ENCODE results near the gene SPDYC.
"Not testable (repeated sequence)": the region's sequence is repeated elsewhere in the genome, so short reads cannot be mapped to it uniquely, and the experiment has no call there.

SPDYC gene

GRCh38 chr11:65134240-65134951 lies 35.6 kb upstream of the SPDYC start, which contains the start of gene SYVN1:
SYVN1 (minus strand) TSS chr11:65134519; CDS start chr11:65133601, 918 bp downstream.
- DNase-seq, result peak; percentile 91

DNA sequence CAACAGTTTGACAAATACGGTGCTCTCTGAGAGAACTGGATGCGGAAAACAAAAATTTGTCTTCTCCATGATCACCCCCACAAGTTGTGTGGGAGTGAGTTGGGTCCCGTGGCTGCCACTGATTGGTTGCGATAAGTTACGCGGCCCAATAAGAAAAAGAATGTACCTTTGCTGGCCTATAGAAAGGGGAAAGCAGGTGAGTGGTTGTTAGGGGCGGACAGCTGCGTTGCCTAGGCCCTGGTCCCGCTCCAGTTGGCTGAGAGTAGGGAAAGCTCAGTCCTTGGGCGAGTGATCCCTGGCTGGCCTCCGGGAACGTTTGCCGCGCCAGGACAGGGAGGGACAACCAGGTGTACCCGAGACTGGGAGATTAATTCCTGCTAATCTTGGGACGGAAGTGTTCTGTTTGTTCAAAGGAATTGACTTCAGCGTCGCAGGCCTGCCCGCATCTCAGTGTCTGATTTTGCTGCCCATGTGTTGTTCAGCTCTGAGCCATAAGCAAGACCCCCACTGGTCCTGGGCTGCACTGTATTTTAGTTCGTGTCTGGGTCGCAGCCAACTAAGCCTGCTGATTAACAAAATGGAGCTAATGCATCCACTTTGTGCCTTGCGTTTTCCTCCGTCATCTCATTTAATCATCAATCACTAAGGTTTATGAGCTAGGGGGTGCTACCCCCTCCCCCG lies 34.9 kb upstream of the SPDYC start:
- peak; percentile 95 for DNase-seq

DNA sequence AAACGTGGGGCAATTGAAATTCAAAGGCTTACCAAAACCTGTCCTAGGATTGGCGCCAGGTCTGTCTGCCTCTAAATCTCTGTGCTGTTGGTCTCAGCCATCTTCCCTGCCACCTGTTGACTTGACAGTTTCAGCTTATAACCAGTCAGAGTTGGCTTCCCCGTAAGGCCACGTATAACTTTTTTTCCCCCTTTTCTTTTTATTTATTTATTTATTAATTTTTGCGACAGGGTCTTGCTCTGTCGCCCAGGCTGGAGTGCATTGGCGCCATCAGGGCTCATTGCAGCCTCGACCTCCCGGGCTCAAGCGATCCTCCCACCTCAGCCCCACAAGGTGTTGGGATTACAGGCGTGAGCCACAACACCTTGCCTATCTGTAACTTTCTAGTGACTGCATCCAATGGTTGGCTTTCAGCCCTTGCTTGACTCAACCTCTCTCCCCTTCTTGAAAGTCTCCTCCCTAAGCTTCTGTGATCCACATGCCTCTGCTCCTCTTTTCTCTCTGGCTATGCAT lies 34.3 kb upstream of the SPDYC start:
- no peak for DNase-seq

- no peak for DNase-seq
These were observed 33.4 kb upstream of the SPDYC start for GRCh38 chr11:65136515-65137096.

DNA sequence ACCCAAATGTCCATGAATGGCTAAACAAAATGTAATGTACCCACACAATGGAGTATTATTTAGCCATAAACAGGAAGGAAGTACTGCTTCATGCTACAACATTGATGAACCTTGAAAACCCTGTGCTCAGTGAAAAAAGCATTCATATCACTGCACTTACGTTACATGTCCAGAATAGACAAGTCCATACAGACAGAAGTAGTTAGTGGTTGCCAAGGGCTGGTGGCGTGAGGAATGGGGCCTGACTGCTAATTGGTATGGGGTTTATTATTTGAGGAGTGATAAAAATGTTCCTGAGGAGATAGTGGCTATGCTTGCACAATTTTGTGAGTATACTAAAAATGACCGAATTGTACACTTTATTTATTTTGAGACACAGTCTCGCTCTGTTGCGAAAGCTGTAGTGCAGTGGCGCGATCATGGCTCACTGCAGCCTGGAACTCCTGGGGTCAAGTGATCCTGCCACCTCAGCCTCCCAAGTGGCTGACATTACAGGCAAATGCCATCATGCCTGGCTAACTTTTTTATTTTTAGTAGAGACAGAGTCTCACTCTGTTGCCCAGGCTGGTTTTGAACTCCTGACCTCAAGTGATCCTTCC lies 28.0 kb upstream of the SPDYC start:
- no peak for DNase-seq

GRCh38 chr11:65147352-65148075 lies 22.5 kb upstream of the SPDYC start:
- no peak for DNase-seq

DNA sequence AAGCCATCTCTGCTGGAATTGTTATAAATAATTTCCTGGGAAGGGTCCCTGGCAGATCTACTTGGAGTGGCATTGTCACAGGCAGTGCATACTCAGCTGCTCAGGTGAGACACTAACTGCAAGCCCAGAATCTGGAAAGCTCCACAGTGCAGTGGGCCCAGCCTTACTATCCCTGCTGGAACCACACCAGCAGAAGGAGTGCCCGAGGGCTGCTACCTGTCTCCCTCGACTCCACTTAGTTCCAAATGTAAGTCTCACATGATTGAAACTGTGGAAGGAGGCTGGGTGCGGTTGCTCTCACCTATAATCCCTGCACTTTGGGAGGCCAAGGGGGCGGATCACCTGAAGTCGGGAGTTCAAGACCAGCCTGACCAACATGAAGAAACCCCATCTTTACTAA lies 21.4 kb upstream of the SPDYC start:
- no peak for DNase-seq

DNA sequence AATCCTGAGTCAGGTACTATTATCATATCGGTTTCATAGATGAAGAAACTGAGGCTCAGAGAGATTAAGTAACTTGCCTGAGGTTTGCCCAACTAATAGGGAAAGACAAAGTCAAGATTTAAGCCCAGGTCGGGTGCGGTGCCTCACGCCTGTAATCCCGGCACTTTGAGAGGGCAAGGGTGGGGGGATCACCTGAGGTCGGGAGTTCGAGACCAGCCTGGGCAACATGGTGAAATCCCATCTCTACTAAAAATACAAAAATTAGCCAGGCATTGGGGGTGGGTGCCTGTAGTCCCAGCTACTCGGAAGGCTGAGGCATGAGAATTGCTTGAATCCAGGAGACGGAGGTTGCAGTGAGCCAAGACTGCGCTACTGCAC lies 19.9 kb upstream of the SPDYC start:
- not testable (repeated sequence) for DNase-seq

DNA sequence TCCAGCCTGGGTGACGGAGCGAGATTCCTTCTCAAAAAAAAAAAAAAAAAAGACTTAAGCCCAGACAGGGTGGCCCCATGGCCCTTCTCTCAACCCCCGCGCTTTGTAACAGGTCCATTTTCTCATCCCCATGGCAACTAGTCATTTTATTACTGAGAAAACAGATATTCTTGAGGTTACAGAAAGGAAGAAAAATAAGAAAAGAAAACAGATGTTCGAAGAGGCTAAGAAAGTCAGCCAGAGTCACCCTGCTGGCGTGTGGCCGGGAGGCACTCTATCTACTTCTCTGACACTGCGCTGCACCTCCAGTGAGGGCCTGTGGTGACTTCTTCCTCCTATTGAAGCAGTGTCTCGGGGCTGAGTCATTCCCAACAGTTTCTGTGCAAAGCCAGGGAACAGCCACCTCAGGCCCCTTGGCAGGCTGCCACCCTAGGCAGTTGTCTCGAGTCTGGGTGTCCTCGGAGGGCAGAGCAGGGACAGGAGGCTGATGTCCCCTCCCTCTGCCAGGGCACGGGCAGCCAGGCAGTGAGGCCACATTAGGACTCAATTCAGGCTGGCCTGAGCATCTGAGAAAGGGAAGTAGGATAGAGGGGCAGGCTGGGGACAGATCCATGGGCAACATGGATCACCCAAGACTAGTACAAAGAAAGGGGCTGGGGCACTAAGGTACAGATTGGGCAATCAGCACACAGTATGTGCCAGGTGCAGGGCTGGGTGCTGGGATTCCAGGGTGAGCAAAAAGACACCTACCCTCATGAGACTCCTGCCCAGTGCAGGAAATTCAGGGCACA lies 19.3 kb upstream of the SPDYC start:
- no peak for DNase-seq

DNA sequence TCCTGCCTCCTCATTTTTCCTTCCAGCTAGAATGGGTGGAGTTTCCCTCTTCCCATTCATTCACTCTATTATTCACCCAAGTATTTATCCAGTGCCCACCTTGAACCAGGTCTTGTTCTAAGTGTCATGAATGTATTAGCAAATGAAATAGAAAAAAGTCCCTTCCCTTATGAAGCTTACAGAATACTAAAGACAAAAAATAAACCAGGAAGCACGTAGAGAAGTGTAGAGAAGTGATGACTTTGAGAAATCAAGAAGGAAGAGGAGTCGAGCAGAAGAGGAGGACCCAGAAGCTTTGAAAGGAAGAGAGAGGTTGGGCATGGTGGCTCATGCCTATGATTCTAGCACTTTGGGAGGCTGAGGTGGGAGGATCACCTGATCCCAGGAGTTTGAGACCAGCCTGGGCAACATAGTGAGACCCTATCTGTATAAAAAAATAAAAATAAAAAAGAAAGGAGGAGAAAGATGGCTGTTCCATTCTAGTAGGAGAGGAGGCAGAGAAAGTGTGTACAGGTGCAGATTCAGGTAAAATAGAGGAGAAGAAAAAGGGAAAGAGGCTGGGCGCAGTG lies 18.6 kb upstream of the SPDYC start:
- DNase-seq, result no peak

DNA sequence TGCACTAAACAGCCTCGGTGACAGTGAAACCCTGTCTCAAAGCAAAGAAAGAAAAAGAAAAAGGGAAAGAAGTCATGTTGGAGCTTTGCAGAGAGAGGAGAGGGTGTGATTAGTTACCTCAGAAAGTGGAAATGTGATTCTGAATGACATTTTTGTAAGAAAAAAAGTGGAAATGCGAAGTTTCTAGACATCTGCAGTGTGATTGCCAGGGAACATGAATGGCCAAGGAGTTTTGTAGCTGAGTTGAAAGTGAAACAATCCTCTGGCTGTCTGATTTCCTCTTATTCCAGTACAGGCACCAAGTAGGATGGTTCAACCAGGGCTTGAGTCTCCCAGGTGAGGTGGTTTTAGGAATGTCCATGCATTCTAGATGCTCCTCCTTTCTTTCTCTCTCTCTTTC lies 17.9 kb upstream of the SPDYC start:
- DNase-seq, result no peak

- no peak for DNase-seq
These were observed 13.8 kb upstream of the SPDYC start for GRCh38 chr11:65156256-65156655.

DNA sequence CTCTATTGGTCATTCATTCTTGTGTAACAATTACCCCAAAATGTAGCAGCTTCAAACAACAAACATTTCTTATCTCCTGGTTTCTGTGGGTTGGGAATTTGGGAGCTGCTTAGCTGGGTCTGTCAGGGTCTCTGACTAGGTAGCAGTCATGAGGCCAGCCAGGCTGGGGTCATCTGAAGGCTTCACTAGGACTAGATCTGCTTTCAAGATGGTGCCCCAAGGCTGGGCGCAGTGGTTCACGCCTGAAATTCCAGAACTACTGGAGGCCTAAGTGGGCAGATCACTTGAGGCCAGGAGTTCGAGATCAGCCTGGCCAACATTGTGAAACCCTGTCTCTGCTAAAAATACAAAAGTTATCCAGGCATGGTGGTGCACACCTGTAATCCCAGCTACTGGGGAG lies 13.1 kb upstream of the SPDYC start:
- no peak for DNase-seq

DNA sequence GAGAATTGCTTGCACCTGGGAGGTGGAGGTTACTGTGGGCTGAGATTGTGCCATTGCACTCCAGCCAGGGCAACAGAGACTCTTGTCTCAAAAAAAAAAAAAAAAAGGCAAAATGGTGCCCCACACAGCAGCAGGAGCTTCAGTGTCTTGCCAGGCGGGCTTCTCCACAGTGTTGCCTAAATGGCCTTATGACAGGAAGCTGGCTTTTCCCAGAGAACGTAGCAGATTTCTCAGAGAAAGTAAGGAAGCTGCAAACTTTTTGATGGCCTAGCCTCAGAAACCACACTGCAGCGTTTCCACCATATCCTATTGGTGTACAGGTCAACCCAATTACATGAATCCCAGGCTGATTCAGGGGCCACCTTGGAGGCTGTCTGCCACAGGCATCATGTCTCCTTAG lies 12.7 kb upstream of the SPDYC start:
- no peak for DNase-seq

GRCh38 chr11:65159012-65159411 lies 11.0 kb upstream of the SPDYC start:
- no peak for DNase-seq

DNA sequence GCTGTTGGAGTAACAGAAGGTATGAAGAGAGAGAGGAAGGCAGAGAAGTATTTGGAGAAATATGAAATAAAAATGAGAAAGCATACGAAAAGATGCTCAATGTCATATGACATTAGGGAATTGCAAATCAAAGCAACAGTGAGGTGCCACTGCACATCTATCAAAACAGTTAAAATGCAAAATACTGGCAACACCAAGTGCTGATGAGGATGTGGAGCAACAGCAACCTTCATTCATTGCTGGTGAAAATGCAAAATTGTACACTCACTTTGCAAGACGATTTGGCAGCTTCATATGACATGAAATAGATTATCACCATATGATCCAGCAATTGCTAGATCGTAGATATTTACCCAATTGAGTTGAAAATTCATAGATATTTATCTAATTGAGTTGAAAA lies 9.4 kb upstream of the SPDYC start:
- DNase-seq, result no peak

GRCh38 chr11:65163684-65164083 lies 6.3 kb upstream of the SPDYC start:
- DNase-seq, result no peak

DNA sequence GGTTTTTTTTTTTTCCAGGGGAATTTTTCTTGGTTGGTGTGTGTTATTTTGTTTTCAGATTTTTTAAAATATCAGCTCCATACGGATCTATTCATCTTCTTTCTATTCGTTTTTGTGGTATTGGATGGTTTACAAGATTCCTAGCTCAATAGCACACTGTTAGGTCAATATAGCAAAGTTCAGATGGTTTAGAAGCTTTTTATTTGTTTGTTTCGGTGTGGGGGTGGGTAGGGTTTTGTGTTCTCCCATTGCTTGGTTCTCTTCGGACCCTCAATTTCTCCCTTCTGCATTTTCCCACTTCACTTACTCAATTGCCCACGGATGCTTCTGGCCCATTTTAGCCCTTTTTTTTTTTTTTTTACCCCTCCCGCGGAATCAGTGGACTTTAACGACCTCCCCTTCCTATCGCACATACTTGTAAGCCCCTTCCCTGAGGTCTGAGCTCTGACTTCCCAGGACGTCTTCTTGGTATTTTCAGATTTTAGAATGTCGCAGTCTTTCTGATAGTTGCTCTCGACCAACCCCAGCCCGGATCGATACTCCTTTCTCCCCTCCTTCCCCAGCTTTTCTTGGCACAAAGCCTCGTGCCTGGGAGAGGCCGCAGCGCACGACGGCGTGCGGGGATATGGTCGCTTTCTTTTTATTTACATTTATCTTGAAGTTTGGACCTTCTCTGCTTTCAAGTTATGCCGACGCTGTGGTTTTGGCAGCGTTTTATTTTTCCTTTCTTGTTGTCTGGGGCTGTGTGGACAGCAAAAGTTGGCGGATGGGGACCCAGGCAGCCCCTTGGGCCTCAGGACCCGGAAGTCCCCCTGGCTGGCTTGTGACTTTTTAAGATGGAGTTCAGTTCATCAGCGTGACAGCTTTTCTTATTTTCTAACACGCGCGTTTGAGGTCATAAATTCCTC lies 4.4 kb upstream of the SPDYC start:
- DNase-seq, result no peak

GRCh38 chr11:65166893-65167292 lies 3.1 kb upstream of the SPDYC start:
- DNase-seq, result no peak

DNA sequence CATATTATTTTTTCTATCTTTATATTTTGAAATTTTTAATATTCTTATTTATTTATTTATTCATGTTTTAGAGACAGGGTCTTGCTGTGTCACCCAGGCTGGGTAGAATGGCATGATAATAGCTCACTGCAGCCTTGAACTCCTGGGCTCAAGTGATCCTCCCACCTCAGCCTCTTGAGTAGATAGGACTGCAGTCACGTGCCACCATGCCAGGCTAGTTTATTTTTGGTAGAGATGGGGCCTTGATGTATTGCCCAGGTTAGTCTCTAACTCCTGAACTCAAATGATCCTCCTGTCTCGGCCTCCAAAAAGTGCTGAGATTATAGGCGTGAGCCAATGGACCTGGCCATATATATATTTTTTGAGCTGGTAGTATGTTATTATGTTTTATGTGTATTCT lies 2.4 kb upstream of the SPDYC start:
- no peak for DNase-seq

- DNase-seq, result no peak
These were observed 830 bp upstream of the SPDYC start for GRCh38 chr11:65169164-65169641.
